H9 (cell line): ENCODE measurements around the gene SIL1. TPM values are rescaled to one million over a fixed set of nuclear protein-coding genes. Genes with fewer than 3 reads are reported as not detected.

Source experiments
- DNase-seq: peaks from one replicate; pipeline ENCODE4 v3.0.0-alpha.2; 2017
- H2AFZ ChIP-seq: one replicate; pipeline ENCODE4 v1.6.1; 2013; ENCODE audit warnings: mild to moderate bottlenecking, low read length, control low read depth, moderate library complexity
- H2AK5ac ChIP-seq: 2 replicates; pipeline ENCODE4 v1.6.1; 2013; ENCODE audit warnings: low read length, control low read depth, mixed read lengths; ENCODE audit not compliant: insufficient read length
- H2BK120ac ChIP-seq: one replicate; pipeline ENCODE4 v1.6.1; 2013; ENCODE audit warnings: low read depth, mild to moderate bottlenecking, low read length, control low read depth, inconsistent platforms; ENCODE audit not compliant: poor library complexity, severe bottlenecking
- H2BK12ac ChIP-seq: 2 replicates; pipeline ENCODE4 v1.6.1; 2013; ENCODE audit warnings: low read length, control low read depth, mixed read lengths, low read depth; ENCODE audit not compliant: insufficient read length
- H2BK15ac ChIP-seq: 2 replicates; pipeline ENCODE4 v1.6.1; 2013; ENCODE audit warnings: low read depth, low read length, control low read depth
- H2BK20ac ChIP-seq: one replicate; pipeline ENCODE4 v1.6.1; 2013; ENCODE audit warnings: low read depth, mild to moderate bottlenecking, low read length, control low read depth, inconsistent platforms; ENCODE audit not compliant: poor library complexity, severe bottlenecking
- H2BK5ac ChIP-seq: 2 replicates; pipeline ENCODE4 v1.6.1; 2013; ENCODE audit warnings: low read length, control low read depth, mixed read lengths; ENCODE audit not compliant: insufficient read length
- H3K14ac ChIP-seq: 2 replicates; pipeline ENCODE4 v1.6.1; 2013; ENCODE audit warnings: low read length, control low read depth; ENCODE audit not compliant: insufficient read depth
- H3K18ac ChIP-seq: 2 replicates; pipeline ENCODE4 v1.6.1; 2013; ENCODE audit warnings: low read depth, mild to moderate bottlenecking, mixed read lengths, low read length, control low read depth; ENCODE audit not compliant: insufficient read length
- H3K23ac ChIP-seq: 2 replicates; pipeline ENCODE4 v1.6.1; 2013; ENCODE audit warnings: low read length, control low read depth, mixed read lengths, low read depth; ENCODE audit not compliant: insufficient read length
- H3K23me2 ChIP-seq: 2 replicates; pipeline ENCODE4 v1.6.1; 2013; ENCODE audit warnings: low read depth, mild to moderate bottlenecking, mixed read lengths, low read length, control low read depth; ENCODE audit not compliant: insufficient read length, poor library complexity, severe bottlenecking
- H3K27ac ChIP-seq: 2 replicates; pipeline ENCODE4 v1.5.1; 2013; ENCODE audit warnings: low read length, control low read depth, mixed read lengths, low read depth; ENCODE audit not compliant: insufficient read length
- H3K27me3 ChIP-seq: 2 replicates; pipeline ENCODE4 v1.6.1; 2013; ENCODE audit warnings: low read length, control low read depth, inconsistent platforms; ENCODE audit not compliant: insufficient read depth
- H3K4ac ChIP-seq: 2 replicates; pipeline ENCODE4 v1.6.1; 2013; ENCODE audit warnings: low read depth, mild to moderate bottlenecking, control low read depth, inconsistent platforms, low read length, moderate library complexity
- H3K4me1 ChIP-seq: 2 replicates; pipeline ENCODE4 v1.6.1; 2013; ENCODE audit warnings: low read length, control low read depth, inconsistent platforms; ENCODE audit not compliant: insufficient read depth
- H3K4me2 ChIP-seq: 2 replicates; pipeline ENCODE4 v1.6.1; 2013; ENCODE audit warnings: low read length, control low read depth, mixed read lengths; ENCODE audit not compliant: insufficient read length, insufficient read depth
- H3K56ac ChIP-seq: 2 replicates; pipeline ENCODE4 v1.6.1; 2013; ENCODE audit warnings: low read depth, mild to moderate bottlenecking, mixed read lengths, low read length, control low read depth; ENCODE audit not compliant: insufficient read length
- H3K79me1 ChIP-seq: 2 replicates; pipeline ENCODE4 v1.6.1; 2013; ENCODE audit warnings: low read depth, mild to moderate bottlenecking, moderate library complexity, low read length, control low read depth, inconsistent platforms; ENCODE audit not compliant: insufficient read depth, poor library complexity, severe bottlenecking
- H3K79me2 ChIP-seq: 2 replicates; pipeline ENCODE4 v1.6.1; 2013; ENCODE audit warnings: low read length, control low read depth, inconsistent platforms; ENCODE audit not compliant: insufficient read depth
- H3K9ac ChIP-seq: 2 replicates; pipeline ENCODE4 v1.6.1; 2013; ENCODE audit warnings: low read length, control low read depth, mixed read lengths; ENCODE audit not compliant: insufficient read length; ENCODE audit errors: extremely low read depth
- H3K9me3 ChIP-seq: one replicate; pipeline ENCODE4 v1.6.1; 2013; ENCODE audit warnings: low read depth, low read length, inconsistent platforms; ENCODE audit not compliant: control insufficient read depth
- H3T11ph ChIP-seq: one replicate; pipeline ENCODE4 v1.6.1; 2013; ENCODE audit warnings: mild to moderate bottlenecking, low read length, control low read depth, inconsistent platforms
- H4K20me1 ChIP-seq: one replicate; pipeline ENCODE4 v1.6.1; 2013; ENCODE audit not compliant: control insufficient read depth, insufficient read length, insufficient read depth
- H4K5ac ChIP-seq: 2 replicates; pipeline ENCODE4 v1.6.1; 2013; ENCODE audit warnings: low read depth, mild to moderate bottlenecking, mixed read lengths, low read length, control low read depth; ENCODE audit not compliant: insufficient read length
- H4K8ac ChIP-seq: replicated peaks from 2 replicates; pipeline ENCODE4 v1.6.1; 2013; ENCODE audit warnings: low read length, control low read depth, mixed read lengths, low read depth; ENCODE audit not compliant: insufficient read length
- H4K91ac ChIP-seq: 2 replicates; pipeline ENCODE4 v1.6.1; 2013; ENCODE audit warnings: low read depth, mild to moderate bottlenecking, moderate library complexity, mixed read lengths, low read length, control low read depth; ENCODE audit not compliant: insufficient read length
- H3K27ac Mint-ChIP-seq, 3 experiments: 2 replicates in 2 of 3; 3 replicates in 1 of 3; pipeline ENCODE4 v1.8.0; 2020 to 2021; ENCODE audit warnings: mixed read lengths in 3 of 3, mild to moderate bottlenecking in 1 of 3, moderate library complexity in 1 of 3
- H3K27me3 Mint-ChIP-seq: 2 replicates; pipeline ENCODE4 v1.8.0; 2021; ENCODE audit warnings: low read depth, mild to moderate bottlenecking, moderate library complexity, mixed read lengths
- H3K36me3 Mint-ChIP-seq, 3 experiments: 2 replicates in 2 of 3; 3 replicates in 1 of 3; pipeline ENCODE4 v1.8.0; 2020 to 2021; ENCODE audit warnings: low read depth in 3 of 3, mixed read lengths in 3 of 3; ENCODE audit not compliant: insufficient read depth in 1 of 3
- H3K4me1 Mint-ChIP-seq, 2 experiments: 2 replicates each; pipeline ENCODE4 v1.8.0; 2020; ENCODE audit warnings: mixed read lengths in 2 of 2
- H3K4me3 Mint-ChIP-seq, 2 experiments: 2 replicates in 1 of 2; 3 replicates in 1 of 2; pipeline ENCODE4 v1.8.0; 2020 to 2021; ENCODE audit warnings: mild to moderate bottlenecking in 2 of 2, mixed read lengths in 2 of 2, moderate library complexity in 1 of 2
- H3K9me3 Mint-ChIP-seq, 2 experiments: 2 replicates in 1 of 2; 3 replicates in 1 of 2; pipeline ENCODE4 v1.8.0; 2020; ENCODE audit warnings: mild to moderate bottlenecking in 2 of 2, mixed read lengths in 2 of 2, moderate library complexity in 1 of 2
- WGBS: extraction: QIAGEN DNeasy Blood & Tissue Kit; methylation state at CpG from one replicate; pipeline ENCODE4 v1.1.7; 2013; ENCODE audit warnings: missing lambda C conversion rate, low lambda C conversion rate, mixed read lengths; ENCODE audit not compliant: insufficient read length; ENCODE audit errors: extremely low coverage; 5-methylcytosine and 5-hydroxymethylcytosine counted together
- total RNA-seq: library from RNA; stranded (reverse); gene quantifications from 2 replicates; pipeline ENCODE4 v1.2.1, GENCODE V29; 2021
- TF ChIP-seq, protein P1 (sequence below): fragments of 200-600 bp; sonication (generic); conservative IDR thresholded peaks from 3 replicates; pipeline ENCODE4 v1.8.0; 2021; ENCODE audit warnings: antibody characterized with exemption, mild to moderate bottlenecking

Gene SIL1
- total RNA-seq, 1 experiment from 2014 or later = 10.6 TPM

DNA sequence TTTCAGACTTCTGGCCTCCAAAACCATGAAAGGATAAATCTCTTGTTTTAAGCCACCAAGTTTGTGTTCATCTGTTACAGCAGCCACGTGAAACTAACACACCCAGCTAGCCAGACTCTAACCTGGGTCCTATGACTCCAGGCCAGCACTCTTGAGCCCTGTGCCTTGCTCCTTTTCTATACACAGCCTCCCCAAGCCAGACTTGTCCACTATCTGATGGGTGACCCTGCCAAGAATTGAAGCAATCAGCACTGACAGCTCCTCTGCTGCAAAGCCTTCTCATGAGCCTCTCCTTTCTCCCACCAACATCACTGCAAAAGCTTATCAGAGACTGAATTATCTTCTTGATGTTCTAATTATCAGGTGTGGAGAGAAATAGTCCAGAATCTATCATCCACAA is 41.4 kb downstream of the SIL1 start:
- Mint-ChIP-seq H3K4me1 (peaks cover 30 to 32% of the 10 kb centered on the region in 2 experiments), H3K4me3 (no peak overlapping the region), H3K27ac (no peak overlapping the region), H3K9me3 (no peaks in the 10 kb centered on the region), H3K27me3 (peaks cover 1% of the 10 kb centered on the region), H3K36me3 (no peaks in the 10 kb centered on the region)
- Histone ChIP-seq H2AFZ (no peak overlapping the region), H3K4me1 (peaks cover 8% of the 10 kb centered on the region; the same call in 1 of the 2 replicates), H3K4me2 (no peak overlapping the region), H3K9me3 (no peaks in the 10 kb centered on the region), H3K27ac (no peak overlapping the region), H4K8ac (no peak overlapping the region), H3T11ph (no peak overlapping the region), H2BK120ac (no peak overlapping the region), H4K91ac (no peak overlapping the region), H3K56ac (no peak overlapping the region), H2BK15ac (no peak overlapping the region), H4K5ac (no peak overlapping the region), H3K79me1 (no peaks in the 10 kb centered on the region), H3K18ac (no peak overlapping the region), H3K79me2 (no peaks in the 10 kb centered on the region), H3K23ac (no peak overlapping the region), H3K27me3 (no peaks in the 10 kb centered on the region), H3K23me2 (no peaks in the 10 kb centered on the region), H3K9ac (no peak overlapping the region), H2BK20ac (no peak overlapping the region), H2AK5ac (no peak overlapping the region), H2BK12ac (no peak overlapping the region), H4K20me1 (no peaks in the 10 kb centered on the region), H2BK5ac (no peak overlapping the region), H3K14ac (no peak overlapping the region), H3K4ac (no peak overlapping the region)
- TF ChIP-seq, protein P1, sequence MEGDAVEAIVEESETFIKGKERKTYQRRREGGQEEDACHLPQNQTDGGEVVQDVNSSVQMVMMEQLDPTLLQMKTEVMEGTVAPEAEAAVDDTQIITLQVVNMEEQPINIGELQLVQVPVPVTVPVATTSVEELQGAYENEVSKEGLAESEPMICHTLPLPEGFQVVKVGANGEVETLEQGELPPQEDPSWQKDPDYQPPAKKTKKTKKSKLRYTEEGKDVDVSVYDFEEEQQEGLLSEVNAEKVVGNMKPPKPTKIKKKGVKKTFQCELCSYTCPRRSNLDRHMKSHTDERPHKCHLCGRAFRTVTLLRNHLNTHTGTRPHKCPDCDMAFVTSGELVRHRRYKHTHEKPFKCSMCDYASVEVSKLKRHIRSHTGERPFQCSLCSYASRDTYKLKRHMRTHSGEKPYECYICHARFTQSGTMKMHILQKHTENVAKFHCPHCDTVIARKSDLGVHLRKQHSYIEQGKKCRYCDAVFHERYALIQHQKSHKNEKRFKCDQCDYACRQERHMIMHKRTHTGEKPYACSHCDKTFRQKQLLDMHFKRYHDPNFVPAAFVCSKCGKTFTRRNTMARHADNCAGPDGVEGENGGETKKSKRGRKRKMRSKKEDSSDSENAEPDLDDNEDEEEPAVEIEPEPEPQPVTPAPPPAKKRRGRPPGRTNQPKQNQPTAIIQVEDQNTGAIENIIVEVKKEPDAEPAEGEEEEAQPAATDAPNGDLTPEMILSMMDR = no peak
- no CpG with 5 or more reads among the region's 1 CpG for WGBS
- DNase-seq = no peak
